Retina (tissue), 1 donor: ENCODE measurements around the gene JARID2.

Experiments used
- DNase-seq: peaks from one replicate; pipeline ENCODE4 v3.0.0-alpha.2; 2016

Gene JARID2

DNA sequence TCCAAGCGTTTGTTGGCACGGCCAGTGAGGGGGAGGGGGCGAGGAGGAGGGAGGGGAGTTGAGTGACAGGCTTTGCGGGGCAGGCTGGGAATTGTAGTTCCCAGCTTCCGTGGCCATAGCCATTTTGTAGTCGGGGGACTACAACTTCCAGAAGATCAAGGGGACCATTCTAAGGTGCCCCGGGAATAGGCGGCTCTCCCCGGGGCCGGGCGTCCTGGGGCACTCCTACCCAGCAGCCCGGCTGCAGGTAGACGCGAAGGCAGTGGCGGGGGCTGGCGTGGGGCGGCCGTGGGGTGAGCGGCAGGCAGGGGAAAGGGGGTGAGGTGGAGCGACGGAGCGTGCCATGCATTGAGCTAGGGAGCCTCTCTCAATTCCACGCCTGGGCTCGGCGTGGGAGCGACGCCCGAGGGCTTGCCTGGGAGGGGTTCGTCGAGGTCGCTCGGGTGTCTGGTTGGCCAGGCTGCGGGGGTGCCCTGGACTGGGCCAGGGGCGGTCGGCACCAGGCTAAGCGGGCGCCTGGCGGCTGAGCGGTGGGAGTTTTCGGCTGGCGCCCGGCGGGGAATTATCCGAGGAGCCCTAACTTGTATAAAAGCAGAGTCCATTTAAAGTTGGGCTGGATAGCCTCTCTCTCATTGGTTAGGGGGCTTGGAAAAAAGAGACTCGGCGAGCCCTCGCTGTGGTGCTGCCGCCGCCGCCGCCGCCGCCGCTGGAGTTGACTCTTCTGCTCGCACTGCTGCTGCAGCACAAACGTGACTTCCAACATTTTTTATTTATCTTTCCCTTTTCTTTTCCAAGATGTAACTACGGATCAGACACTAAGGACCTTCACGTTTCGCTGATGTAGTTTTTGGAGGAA lies at the start of gene JARID2:
Gene JARID2, plus strand, starts transcription at position 709 of the 856 bp plus-strand sequence. CDS start 471 bp downstream, outside the sequence.
- peak; percentile 98 for DNase-seq

DNA sequence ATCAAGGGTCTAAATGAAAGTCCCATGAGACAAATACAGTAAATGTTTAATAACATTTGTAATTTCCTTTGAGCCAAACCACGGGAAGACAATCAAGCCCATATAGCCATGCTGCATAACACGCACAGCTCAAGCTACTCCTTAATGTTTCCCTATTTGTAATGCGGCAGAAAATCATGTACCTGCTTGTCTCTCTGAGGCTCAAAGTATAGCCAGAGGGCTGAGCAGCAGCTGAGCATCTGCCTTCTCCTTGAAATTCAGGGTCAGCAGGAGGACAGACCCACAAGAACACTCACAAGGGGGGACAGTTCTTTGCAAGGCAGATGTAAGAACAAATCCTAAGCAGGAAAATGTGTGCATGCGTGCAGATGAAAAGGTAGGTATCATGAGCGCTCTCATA lies 45.8 kb upstream of the JARID2 start:
- DNase-seq: peak; percentile 16

DNA sequence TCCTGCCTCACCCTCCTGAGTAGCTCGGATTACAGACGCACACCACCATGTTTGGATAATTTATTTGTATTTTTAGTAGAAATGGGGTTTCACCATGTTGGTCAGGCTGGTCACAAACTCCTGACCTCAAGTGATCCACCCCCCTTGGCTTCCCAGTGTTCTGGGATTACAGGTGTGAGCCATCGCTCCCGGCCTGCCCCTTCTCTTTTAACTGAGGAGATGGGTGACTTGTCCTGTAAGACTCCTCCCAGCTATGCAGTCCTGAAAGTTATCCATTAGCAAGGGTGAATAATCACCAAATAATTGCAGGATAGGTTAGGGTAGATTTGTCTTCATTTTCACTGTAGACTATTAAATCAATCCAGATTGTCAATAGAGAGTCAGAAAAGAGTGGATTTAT lies 40.5 kb upstream of the JARID2 start:
- DNase-seq: no peak

DNA sequence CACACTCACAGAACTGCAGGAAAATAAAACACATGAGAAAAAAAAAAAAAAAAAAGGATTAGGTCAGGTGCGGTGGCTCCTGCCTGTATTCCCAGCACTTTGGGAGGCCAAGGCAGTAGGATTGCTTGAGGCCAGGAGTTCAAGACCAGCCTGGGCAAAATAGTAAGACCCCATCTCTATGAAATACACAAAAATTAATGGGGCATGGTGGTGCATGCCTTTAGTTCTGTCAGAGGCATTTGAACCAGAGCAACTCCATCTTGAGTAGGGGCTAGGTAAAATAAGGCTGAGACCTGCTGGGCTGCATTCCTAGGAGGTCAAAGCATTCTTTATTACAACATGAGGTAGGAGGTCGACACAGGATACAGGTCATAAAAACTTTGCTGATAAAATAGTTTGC lies 39.0 kb upstream of the JARID2 start:
- DNase-seq: no peak

DNA sequence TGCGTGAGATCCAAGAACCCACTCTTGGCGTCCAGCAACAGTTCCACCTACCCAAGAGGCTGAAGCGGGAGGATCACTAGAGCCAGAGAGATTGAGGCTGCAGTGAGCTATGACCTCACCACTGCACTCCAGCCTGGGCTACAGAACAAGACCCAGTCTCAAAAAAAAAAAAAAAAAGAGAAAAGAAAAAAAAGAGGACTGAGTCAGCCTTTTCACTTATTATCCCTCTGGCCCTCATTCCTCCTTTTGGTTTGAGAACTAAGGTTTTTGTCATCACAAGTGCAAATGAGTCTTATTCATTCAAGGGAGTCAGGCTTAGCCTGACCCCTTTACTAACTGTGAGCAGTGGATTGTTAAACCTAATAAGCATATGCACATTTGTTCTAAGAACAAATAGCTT lies 37.9 kb upstream of the JARID2 start:
- DNase-seq: no peak

DNA sequence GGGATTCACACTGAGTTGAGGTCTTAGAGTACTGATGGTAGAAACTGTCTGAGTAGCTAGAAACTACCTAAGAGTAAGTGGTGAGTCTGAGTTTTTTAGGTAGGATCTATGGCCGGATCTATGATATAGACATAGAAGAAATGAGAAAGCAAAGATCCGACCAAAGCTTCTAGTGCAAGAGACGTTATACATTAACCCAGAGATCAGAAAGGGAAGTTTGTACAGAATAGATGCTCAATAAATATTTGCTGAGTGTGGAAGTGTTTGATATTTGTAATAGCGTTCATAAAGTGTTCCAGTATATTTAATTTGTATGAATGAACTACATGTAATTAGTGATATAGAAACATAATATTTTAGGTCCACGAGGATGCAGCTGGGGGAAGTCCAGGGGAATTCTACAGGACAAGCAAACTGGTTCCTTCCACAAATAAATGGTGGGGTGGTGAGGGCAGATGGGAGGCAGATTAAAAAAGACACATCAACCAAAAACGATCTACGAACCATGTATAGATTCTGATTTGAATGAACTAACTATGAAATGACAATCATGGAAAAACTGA lies 31.9 kb upstream of the JARID2 start:
- no peak for DNase-seq

DNA sequence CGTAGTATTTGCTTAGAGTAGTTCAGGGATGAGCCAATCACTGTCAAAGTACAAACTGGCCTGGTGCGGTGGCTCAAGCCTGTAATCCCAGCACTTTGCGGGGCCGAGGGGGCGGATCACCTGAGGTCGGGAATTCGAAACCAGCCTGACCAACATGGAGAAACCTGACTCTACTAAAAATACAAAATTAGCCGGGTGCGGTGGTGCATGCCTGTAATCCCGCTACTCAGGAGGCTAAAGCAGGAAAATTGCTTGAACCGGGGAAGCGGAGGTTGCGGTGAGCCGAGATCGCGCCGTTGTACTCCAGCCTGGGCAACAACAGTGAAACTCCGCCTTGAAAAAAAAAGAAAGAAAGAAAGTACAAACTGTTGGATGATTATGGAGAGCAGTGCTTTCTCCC lies 27.5 kb upstream of the JARID2 start:
- no peak for DNase-seq

DNA sequence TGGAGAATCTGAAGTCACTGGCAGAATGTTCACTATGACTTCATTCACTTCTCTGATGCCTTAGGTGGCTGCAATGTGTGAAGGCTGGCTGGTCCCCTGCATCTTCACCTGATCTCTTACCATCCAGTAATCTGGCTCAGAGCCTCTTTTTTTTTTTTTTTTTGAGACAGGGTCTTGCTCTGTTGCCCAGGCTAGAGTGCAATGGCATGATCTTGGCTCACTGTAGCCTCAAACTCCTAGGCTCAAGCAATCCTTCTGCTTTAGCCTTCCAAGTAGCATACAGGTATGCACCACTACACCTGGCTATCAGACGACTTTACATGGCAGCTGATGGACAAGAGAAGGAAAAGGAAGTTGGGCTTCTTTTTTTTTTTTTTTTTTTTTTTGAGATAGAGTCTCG lies 25.8 kb upstream of the JARID2 start:
- no peak for DNase-seq

DNA sequence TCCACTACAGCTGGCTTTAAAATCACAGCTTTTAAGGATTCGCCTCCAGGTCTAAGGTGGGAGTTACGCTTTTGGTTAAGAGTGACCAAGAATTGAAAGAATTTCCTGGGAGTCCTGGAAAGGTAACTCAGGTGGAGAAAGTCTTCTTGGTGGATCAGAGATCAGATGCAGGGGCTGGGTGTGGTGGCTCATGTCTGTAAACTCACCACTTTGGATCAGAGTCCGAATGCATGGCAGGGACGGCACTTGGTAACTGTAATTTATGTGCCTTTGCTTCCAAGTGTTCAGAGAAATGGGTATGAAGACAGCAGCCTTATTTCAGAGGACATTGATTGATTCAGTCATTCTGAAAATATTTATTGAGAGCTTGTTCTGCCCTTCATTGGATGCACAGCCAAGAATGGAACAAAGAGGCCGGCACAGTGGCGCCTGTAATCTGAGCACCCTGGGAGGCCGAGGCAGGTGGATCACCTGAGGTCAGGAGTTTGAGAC lies 18.0 kb upstream of the JARID2 start:
- DNase-seq: no peak

DNA sequence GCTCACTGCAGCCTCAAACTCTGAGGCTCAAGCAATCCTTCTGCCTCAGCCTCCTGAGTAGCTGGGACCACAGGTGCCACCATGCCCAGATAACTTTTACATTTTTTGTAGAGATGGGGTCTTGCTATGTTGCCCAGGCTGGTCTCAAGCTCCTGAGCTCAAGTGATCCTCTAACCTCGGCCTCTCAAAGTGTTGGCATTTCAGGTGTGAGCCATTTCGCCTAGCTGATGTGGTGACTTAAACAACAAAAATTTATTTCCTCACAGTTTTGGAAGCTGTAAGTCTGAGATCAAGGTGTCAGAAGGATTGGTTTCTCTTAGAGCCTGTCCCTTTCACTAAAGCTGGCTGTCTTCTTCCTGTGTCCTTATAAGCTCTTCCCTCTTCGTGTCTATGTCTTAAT lies 15.0 kb upstream of the JARID2 start:
- DNase-seq: no peak

DNA sequence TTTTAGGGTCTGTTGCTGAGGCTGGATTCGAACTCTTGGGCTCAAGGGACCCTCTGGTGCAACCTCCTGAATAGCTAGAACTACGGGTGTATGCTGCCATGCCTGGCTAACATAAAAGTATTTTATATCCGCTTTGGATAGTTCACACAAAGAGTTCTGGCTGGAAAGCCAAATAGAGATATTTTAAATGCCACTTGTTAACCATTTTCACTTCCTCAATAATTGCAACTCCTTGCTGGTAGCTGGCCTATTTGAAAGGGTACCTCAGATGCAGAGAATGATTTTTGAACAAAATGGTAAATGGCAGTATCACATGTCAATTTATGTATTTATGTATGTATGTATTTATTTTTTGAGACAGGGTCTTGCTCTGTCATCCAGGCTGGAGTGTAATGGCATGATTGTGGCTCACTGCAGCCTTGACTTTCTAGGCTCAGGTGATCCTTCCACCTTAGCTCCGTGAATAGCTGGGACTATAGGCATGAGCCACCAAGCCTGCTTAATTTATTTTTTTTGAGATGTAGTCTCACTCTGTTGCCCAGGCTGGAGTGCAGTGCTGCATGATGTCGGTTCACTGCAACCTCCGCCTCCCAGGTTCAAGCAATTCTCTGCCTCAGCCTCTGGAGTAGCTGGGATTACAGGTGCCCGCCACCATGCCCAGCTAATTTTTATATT lies 12.9 kb upstream of the JARID2 start:
- DNase-seq: no peak

DNA sequence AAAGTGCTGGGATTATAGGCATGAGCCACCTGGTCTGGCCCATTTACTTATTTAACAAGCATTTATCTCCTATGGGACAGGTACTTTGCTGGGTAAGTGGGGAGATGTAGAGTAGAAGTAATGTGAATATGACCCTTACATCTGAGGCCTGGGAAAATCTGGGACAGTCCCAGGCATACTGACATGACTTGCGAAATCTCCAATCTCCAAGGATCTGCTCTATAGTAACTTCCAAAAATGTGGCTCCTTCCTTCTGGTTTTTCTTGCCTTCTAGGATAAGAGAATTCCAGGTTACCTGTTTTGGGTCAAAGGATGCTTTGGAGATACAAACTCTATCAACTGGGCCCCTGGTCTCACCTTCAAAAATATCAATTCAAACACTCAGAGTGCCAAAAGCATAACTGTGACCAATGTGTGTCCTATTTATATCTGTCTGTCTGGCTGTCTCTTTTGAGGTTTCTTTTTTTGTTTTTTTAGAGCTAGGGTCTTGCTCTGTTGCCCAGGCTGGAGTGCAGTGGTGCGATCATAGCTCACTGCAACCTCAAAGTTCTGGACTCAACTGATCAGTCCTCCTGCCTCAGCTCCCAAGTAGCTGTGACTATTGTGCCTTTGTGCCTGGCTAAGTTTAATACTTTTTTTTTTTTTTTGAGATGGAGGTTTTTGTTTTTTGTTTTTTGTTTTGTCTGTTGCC lies 11.7 kb upstream of the JARID2 start:
- no peak for DNase-seq

DNA sequence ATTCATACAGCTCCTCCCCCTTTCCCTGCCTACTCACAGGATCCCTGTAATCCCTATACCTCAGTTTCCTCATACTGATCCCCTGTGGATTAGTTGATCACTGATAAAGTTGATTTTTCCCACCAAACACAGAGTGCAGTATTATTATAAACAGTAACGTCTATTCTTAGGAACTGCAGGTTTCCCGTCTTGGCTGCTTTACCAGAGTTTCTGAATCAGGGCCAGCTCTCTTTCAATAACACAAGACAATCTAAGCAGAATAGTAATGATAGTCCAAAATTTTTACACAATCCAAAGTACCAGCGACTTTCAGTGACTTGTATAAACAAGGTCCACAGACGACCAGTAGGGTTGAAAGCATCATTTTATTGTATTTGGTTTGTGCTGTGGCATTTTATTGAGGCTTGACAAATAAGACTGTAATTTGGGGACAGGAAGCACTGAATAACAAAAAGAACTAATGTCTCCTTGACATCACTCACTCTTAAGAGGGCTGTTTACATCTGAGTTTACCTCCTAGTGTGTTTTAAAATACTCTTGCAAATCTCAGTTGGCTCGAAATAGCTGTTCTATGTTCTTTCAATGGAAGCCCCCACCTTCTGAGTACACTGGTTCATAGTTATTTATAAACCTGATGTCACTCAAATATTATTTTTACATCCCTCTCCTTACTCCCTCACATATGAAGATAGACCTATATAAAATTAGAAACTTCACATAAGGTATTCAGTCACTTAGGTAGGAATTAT lies 6.1 kb upstream of the JARID2 start:
- no peak for DNase-seq

DNA sequence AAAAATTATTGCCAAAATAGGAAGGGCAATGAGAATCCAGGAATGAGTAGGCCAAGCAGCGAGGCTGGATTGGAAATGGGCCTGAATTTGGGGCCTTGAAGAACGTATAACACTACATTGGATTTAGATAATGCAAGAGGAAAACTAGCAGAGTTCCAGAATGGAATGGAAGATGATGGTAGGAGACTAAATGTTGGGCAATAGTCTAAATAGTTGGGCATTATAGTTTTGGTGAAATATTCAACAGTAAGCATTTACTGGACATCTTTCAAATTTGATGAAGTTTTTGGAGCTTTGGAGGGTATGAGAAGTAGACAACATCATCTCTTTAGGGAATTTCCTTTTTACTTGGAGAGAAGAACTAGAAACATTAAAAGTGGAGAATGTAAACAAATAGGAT lies 3.4 kb upstream of the JARID2 start:
- DNase-seq: no peak

DNA sequence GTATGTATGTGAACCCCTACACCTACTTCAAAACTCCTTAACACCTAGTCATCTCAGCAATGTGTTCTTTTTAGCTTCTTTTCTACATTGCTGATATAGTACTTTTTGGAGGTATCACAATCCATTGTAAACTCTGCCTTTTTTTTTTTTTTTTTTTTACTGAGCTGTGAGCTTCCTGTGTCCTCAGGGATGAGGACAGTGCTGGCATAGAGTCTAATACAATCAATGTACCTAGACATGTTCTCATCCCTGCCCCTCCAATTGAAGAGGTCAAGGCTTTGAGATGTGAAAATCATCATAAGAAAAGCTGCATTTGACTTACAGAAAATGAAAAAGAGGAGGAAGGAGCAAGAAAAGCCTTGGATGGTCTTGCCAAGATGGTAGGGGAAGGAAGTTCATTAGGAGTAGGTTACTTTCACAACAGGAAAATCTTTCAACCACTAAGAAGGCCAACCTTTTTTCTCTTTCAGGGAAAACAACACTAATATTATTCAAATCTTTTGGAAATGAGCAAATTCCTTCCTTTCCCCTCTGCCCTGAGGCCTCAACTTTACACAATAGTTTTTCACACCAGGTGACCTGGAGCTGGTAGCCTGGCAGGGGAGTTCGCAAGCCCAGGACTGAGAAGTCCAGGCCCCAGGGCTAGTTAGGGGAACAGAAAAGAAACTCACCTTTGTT lies 2.8 kb upstream of the JARID2 start:
- DNase-seq: no peak

DNA sequence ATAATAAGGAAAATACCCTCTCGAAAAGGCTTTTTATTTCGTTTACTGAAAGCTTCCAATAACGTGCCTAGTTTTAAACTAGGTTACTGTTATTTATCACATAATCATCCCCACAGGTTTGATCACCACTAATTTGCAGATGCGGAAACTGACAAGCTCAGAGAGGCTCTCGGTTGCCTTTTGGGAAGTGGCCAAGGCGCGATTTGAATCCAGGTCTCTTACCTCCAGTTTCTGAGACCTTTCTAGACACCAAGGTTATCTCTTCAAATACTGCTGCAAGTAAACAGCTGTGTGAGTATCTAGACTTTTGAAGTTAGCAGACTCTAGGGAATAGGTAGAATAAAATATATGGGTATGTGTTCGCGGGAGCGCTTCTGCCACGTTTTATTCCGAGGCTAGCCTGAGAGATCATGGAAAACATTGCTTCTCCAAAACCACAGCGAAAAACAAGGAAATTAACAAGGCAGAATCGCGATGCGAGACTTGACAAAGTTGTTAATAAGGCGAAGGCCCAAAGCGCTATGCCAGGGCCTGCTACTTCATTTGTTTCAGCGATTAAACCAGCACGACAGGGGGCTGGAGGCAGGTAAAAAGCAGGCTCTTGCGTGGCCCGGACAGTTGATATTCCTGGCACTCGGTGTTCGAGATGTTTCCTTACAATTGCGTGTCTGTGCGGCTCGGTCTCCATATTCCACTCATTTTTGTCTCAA lies 1.8 kb upstream of the JARID2 start:
- DNase-seq: no peak

DNA sequence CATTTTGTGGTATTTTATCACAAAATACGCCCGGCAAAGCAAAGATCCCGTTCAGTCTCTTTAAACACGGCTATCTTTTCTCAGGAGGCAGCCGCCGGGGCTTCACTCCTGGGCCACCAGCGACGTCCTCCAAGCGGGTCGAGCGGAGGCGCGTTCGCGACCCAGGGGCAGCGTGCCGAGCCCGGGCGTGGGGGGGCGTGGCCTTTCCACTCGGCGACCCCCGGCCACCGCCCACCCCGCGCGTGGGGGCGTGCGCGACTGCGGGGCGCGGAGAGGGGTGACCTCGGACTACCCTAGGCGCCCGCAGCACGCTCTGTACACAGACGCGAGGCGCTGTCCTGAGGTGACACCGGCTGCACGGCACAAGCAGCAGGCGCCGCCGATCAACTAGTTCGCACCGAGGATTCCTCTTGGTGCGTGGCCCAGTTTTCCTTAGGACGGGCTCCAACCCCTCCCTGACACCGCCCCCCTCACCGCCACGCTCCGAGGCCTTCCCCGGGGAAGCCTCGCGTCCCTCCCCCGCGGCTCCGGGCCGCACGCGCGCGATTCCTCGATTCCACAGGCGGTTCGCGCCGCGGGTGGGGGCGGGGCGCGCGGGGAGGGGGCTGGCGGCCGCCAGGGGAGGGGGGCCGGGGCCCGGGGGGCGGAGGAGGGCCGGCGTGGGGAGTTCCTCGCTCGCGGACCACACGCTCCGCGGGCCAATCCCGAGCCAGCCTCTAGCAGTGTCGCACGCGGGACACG lies 1.1 kb upstream of the JARID2 start:
- DNase-seq: peak; percentile 79

DNA sequence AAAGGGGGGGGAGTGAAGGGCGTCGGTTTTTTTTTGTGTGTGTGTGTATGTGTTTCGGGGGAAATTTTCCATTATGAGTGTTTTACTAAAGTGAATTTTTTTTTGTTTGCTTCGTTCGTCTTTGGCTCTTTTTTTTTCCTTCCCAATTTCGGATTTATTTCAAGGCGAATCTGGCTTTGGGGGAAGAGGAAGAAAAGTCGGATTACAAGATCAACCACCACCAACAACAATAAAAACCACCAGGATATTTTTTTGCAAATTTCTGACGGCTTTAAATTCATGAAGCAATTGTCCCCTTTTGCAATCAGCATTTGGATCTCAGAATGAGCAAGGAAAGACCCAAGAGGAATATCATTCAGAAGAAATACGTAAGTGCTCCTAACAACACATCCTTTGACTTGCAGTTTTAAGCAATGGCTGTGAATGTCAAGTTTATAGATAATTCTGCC lies 372 bp downstream of the JARID2 start:
- no peak for DNase-seq

DNA sequence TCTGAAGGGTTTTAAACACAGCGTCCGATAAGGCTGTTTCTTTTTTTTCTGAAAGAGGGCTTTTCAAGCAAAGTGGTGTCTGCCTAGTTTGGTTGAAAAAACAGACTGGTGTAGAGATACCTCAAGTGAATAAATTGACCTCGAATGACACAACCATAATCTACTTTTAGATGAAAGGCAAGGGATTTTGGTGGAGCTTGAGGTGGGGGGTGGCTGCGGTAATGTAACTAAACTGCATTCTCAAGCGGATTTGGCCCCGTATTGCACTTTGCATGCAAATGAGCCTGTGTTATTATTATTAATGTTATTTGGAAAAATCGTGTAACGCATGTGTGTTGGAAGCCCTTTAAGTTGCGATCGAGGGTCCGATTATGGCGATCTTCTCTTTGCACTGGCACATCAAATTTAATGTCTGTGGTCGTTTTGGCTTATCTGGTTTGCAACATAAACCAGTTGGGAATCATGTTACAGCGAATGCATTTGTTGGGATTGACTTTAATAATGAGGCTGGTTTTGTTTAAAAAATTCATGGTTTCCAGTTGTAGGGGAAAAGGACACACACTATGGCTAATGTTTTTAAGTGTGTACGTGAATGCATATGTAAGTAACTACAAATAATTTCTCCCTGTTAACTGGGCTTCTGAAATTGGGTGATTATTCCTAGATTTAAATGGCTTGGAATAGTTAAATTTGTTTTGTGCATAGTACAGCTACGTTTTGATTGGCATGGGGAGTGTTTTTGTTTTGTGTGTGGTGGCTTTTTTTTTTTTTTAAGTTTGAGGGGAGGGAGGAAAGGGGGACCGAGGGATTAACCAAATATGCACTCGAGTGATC lies 1.0 kb downstream of the JARID2 start:
- peak; percentile 29 for DNase-seq
